Left ventricle myocardium superior (tissue), 1 donor: ENCODE results near the gene CHRNA10. TPM values are rescaled to one million over a fixed set of nuclear protein-coding genes. Genes with fewer than 3 reads are reported as not detected.

Source experiments
- ATAC-seq: fragments of 200-7000 bp; cut with Tn5 transposase; one replicate; pipeline ENCODE4 v1.9.1; 2020; ENCODE audit warnings: mild to moderate bottlenecking, moderate library complexity
- DNase-seq: peaks from one replicate; pipeline ENCODE4 v3.0.0-alpha.2; 2020
- intact Hi-C: fragments of 100-400 bp; cut with micrococcal nuclease; formaldehyde crosslinking; loops from one replicate; pipeline ENCODE4 v1.11.0; 2022
- long read RNA-seq: library from polyadenylated mRNA; unstranded; transcript quantifications from one replicate; pipeline ENCODE4 v2.0.0, GENCODE V29; 2021
- total RNA-seq: library from RNA; stranded (reverse); fragmentation: NEBNext Ultra II Directional; extraction: Animal tissue kit (Norgen Biotek cat#: 25700); gene quantifications from one replicate; pipeline ENCODE4 v1.2.1, GENCODE V29; 2021
- donor health status: DM: no; HTN: yes; CAD: no; lungs with severe emphysema.

Gene CHRNA10
- total RNA-seq, result 0.89 TPM
- long read RNA-seq, partial matches to known transcripts, result 2 of 2 reads
- long read RNA-seq, other reads (novel, unspliced or antisense), result 0 of 2 reads

- intact Hi-C loops, result no loop called here
- ATAC-seq, result no peak
- no peak for DNase-seq
Observed at GRCh38 chr11:3671334-3672254, at the start of gene CHRNA10. Gene CHRNA10 (minus strand): TSS chr11:3671384. CDS start chr11:3671312, 72 bp downstream.

GRCh38 chr11:3712274-3712673 lies 41.1 kb upstream of the CHRNA10 start:
- no peak for DNase-seq
- no peak for ATAC-seq
- intact Hi-C loops, result no loop called here

GRCh38 chr11:3710485-3711259 lies 39.5 kb upstream of the CHRNA10 start:
- intact Hi-C loops, result no loop called here
- no peak for DNase-seq
- no peak for ATAC-seq

- DNase-seq (no peak), ATAC-seq (no peak)
- intact Hi-C loops, result no loop called here
Observed at GRCh38 chr11:3709977-3710376, 38.8 kb upstream of the CHRNA10 start.

- no peak for ATAC-seq
- intact Hi-C loops, result no loop called here
- DNase-seq, result no peak
Observed at GRCh38 chr11:3707176-3707575, 36.0 kb upstream of the CHRNA10 start.

GRCh38 chr11:3703383-3703782 lies 32.2 kb upstream of the CHRNA10 start:
- intact Hi-C loops, result no loop called here
- ATAC-seq, result no peak
- no peak for DNase-seq

GRCh38 chr11:3700910-3701309 lies 29.7 kb upstream of the CHRNA10 start:
- peak; percentile 37 for ATAC-seq
- intact Hi-C loops, result no loop called here
- DNase-seq, result no peak

GRCh38 chr11:3700410-3700809 lies 29.2 kb upstream of the CHRNA10 start:
- intact Hi-C loops, result no loop called here
- ATAC-seq (no peak), DNase-seq (no peak)

GRCh38 chr11:3686751-3687150 lies 15.6 kb upstream of the CHRNA10 start:
- ATAC-seq (no peak), DNase-seq (no peak)

GRCh38 chr11:3685923-3686322 lies 14.7 kb upstream of the CHRNA10 start:
- DNase-seq, result no peak
- intact Hi-C loops, result no loop called here
- ATAC-seq, result peak; percentile 78

More at GRCh38 chr11:3686751-3687150, 15.6 kb upstream of the CHRNA10 start:
- intact Hi-C loops, result no loop called here

GRCh38 chr11:3684819-3685172 lies 13.6 kb upstream of the CHRNA10 start:
- intact Hi-C loops, result no loop called here
- DNase-seq, result no peak
- ATAC-seq, result peak; percentile 52

GRCh38 chr11:3684129-3684818 lies 13.1 kb upstream of the CHRNA10 start:
- DNase-seq (no peak), ATAC-seq (no peak)
- intact Hi-C loops, result no loop called here

- ATAC-seq (peak; percentile 73), DNase-seq (peak; percentile 44)
- intact Hi-C loops, result no loop called here
Observed at GRCh38 chr11:3683039-3683438, 11.9 kb upstream of the CHRNA10 start.

GRCh38 chr11:3679077-3679476 lies 7.9 kb upstream of the CHRNA10 start:
- intact Hi-C loops, result no loop called here
- no peak for ATAC-seq

GRCh38 chr11:3675971-3676370 lies 4.8 kb upstream of the CHRNA10 start:
- DNase-seq (no peak), ATAC-seq (no peak)
- intact Hi-C loops, result no loop called here

More at GRCh38 chr11:3679077-3679476, 7.9 kb upstream of the CHRNA10 start:
- no peak for DNase-seq

- ATAC-seq (no peak), DNase-seq (no peak)
- intact Hi-C loops, result no loop called here
Observed at GRCh38 chr11:3674189-3674588, 3.0 kb upstream of the CHRNA10 start.

- ATAC-seq, result peak; percentile 90
- DNase-seq, result peak; percentile 64
- intact Hi-C loops, result no loop called here
Observed at GRCh38 chr11:3669742-3670183, 1.4 kb downstream of the CHRNA10 start.

- no peak for ATAC-seq
- intact Hi-C loops, result no loop called here
Observed at GRCh38 chr11:3669128-3669527, 2.1 kb downstream of the CHRNA10 start.

More at GRCh38 chr11:3669128-3669527, 2.1 kb downstream of the CHRNA10 start:
- no peak for DNase-seq
